GM19468 (cell line): ENCODE data around the gene TLE7.

Experiments used
- ATAC-seq: cut with Tn5 transposase; IDR thresholded peaks from one replicate; pipeline ENCODE4 v1.9.1; 2021; ENCODE audit warnings: mild to moderate bottlenecking, moderate library complexity, moderate number of reproducible peaks; ENCODE audit not compliant: unreplicated experiment; ENCODE audit errors: extremely low read depth

The TLE7 gene

DNA sequence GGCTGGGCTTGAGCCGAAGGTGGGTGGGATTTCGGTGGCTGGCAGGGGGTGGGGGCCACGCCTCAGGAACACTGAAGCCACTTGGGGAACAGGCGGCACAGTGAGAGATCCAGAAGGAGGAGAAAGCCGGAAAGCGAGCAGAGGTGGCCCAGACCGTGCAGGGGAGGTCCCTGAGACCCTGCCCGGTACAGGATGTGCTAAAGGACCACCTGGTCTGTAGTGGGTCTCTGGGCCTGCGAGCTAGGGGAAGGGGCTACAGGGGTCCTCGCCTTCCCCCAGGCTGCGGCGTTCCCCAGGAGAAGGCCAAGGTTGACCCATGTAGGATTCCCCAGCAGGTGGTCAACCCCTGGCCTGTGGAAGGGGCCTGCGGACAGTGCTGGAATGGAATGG lies at the start of gene TLE7:
Gene TLE7 (minus strand): TSS at position 4 of the 390 bp plus-strand sequence. CDS start 8,730 bp downstream, outside the sequence.
- ATAC-seq = no peak

DNA sequence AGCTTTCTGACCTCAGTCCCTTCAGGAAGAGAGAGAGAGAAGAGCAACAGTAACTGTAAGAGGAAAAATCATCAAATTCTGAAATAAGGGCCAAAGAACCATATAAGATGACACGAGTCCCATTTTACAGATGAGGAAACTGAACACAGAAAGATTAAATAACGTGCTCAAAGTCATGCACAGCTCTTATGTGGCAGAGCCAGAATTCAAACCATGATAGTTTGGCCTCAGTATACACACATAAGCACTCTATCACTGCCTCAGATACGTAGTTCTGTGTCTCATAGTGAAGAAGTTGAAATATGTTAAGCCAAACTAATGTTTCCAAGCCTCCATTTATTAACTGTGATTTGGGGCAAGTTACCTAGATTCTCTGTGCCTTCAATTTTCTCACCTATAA lies 49.2 kb upstream of the TLE7 start:
- ATAC-seq = no peak

DNA sequence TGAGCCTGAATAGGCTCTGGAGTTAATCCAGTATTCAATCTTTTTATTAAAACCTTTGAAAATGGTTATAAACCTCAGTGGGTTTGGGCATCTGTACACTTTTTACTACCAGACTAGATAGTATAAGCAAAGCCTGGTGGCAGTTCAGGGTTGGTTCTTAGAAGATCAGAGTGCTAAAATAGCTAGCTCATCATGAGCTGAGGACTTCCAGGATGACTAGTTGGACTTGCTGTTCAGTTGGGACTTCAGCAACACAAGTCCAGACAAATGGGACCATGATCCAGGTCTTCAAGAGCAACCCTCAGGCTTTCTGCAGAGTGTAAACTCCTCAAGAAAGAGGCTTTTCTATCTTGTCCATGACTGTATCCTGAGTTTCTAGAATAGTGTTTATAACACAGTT lies 48.5 kb upstream of the TLE7 start:
- no peak for ATAC-seq

DNA sequence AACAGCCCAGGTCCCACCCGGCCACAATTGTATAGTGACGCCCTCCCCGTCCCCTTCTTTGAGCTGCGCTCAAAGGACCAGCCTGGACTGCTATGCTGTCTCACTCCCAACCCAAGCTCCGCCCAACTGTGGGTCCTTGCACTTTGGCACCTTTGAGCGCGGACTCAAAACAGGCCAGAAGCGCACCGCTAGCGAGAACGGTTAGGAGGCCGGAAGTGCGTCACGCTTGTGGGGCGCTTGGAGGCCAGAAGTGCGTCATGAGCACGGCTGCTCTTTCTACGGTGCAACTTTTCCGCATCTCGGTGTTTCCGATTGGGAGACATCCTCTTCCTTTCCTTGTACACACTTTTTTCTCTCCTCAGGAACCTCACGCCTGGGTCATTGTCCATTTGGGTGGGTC lies 47.3 kb upstream of the TLE7 start, which contains the start of gene ZNF19:
Gene ZNF19 (minus strand): TSS at position 203 of the 400 bp plus-strand sequence. CDS start 7,210 bp downstream, outside the sequence.
- no peak for ATAC-seq

DNA sequence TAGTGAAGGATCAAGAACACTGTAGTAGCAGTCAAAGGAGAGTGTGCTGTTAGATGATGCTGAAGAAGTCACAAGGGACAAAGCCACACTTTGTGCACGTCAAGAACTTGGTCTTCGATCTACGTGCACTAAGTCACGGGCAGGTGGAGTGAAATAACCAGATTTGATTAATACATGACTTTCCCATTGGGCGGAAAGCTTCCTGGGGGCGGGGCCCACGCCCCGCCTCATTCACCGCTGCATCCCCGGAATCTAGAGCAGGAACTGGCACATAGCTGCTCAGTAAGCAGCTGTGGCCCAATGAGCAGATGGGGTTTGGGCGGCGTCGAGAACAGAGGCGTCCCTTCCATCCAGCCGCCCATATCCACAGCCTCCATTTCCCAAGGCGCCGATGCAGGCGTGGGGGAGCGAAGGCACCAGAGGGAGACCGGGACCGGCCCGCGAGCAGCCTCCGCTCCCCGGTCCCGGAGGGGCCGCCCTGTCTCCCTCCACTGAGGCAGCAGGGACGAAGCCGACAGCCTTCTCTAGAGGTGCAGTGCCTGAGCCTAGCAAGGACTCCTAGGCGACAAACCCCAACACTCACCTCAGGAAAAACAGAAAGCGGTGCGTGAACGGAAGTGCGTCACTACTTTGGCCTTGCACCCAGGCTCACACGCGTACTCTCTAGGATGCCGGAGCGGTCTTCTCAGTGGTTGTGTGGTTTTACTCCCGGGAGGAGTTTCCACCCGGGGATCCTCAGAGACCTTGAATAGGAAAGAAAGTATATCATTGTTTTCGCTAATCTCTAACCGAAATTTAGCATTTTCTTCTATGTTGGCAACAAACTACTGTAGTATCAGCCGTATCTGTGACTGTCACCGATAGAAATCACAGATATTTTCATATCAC lies 42.4 kb upstream of the TLE7 start:
- peak; percentile 66 for ATAC-seq

DNA sequence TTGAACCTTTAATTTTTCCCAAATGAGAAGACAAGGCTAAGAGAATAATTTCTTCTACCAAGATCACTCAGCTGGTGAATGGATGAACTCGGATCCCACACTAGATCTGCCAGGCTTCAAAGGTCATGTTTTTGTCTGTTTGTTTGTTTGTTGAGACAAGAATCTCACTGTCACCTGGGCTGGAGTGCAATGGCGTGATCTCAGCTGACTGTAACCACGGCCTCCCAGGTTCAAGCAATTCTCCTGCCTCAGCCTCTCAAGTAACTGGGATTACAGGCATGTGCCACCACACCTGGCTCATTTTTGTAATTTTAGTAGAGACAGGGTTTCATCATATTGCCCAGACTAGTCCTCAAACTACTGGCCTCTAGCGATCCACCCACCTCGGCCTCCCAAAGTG lies 40.7 kb upstream of the TLE7 start:
- ATAC-seq = no peak

DNA sequence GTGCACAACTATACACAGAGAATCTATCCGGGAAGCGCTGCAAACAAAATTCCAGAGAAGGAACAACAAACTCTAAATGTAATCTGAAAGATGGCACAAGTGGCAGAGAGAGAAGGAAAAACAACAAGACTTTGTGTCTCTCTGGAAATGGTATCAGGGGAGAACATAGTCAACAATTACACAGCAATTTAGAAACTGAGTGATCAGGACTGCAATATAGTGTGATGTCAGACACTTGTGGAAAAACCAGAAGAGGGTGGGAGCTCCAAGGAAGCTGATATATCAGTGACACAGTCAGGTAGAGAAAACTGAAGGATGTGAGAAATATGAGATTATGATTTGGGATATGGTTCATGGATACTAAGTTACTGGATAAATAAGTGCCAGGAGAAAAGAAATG lies 39.1 kb upstream of the TLE7 start:
- no peak for ATAC-seq

DNA sequence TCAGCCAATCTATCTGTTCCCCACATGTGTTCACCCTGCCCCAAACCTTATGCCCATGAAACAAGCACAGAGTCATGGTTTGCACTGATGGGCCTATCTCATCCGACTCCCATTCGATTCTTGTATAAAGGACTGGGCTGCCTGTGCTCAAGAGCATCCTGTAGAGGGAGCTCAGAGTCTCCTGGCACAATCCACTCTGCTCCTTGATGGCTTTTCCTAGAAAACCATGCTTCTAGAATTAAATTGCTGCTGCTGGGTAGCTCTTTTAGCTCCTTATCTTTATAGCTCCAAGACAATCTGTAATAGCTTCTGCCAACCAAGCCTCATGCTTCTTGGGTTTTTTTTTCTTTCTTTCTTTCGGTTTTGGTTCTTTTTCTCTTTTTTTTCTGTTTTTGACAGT lies 37.6 kb upstream of the TLE7 start:
- no peak for ATAC-seq

DNA sequence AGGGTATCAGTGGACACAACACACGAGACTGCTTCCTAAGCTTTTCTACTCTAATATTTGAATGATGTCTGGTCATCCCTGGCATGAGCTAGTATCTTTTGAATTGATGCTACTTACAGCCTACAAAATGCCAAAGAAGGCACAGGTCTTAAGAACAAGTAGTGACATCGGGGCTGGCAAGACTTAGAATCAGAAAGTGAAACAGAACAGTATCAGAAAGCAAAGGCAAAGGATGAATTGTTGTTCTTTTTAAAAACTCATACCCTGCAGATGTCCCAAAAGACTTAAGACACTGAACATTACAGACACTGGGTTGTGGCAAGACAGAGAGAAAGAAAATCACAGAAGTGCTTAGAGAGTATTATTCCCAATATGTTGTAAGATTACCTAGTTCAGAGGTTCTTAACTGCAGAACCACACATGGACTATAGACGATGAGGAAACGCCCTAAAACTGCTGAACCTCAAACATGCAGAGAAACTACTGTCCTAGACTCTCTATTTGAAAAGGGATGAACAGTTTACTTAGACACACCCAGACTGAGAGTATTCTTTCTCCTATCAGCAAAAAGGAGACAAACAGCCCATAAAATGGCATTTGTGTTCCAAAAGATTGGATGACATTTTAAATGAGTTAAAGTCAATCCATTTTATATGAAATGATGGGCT lies 34.7 kb upstream of the TLE7 start:
- ATAC-seq = no peak

DNA sequence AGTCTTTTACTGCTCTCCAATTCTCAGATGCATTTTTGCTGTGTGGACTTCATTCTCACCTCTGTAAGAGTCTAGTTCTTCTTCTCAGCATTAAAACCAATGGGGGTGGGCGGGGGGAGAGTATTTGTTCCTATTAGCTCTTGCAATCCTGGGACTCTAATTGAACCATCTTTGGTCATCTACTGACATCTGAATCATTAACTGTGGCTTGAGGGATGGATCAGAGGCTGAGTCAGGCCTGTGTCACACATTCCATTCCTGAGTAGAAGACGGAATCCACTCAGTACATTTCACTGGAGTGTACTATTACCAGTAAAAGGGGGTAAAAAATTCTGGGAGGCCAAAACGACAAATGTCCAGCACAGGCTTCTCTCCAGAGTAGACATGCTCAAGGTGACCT lies 33.0 kb upstream of the TLE7 start:
- no peak for ATAC-seq

DNA sequence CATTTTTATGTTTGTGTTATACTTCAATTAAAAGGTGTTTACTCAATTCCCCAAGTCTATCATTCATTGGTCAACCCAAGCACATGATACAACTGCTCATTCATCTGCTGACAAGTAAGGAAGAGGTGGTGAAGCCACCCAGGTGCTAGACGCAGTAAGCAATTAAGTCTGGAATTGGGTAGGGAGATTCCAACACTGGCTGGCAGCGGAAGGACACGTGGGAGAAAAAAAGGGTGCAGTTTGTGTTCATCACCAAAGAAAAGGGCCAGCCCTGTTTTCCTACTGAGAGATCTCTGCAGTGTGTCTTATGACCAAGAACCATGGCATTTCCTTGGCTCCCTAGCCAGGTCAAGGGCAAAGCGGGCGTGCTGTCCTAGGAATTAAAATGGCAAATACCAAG lies 32.0 kb upstream of the TLE7 start:
- no peak for ATAC-seq

DNA sequence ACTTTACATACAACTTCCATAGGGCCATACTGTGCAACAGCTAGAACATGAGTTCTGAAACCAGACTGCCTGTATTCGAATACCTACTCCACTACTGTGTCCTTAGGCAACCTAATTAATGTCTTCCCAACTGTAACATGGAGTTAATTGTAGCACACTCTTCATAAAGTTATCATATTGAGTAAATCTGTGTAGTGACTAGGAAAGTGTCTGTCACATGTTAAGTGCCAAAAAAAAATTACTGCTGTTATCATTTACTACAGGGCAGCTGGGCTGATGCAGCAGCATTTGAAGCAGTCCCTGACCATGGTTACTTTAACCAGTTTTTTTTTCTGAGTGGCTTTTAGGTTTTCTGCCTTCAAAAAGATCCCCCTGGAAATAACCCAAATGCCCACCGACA lies 31.1 kb upstream of the TLE7 start:
- ATAC-seq = no peak

DNA sequence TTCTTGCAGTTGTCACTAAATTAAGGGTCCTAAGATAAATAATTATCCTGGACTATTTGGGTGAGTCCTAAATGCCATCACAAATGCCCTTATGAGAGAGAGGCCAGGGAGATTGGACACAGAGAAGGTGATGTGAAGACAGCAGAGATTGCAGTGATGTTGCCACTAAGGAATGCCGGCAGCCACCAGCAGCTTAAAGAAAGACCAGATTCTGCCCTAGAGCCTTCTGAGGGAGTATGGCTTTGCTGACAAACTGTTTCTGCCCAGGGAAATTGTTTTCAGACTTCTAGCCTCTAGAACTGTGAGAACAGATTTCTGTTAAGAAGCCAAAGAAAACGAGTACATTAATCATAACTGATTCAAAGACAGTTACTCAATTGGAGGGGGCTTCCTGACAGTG lies 30.2 kb upstream of the TLE7 start:
- ATAC-seq = no peak

DNA sequence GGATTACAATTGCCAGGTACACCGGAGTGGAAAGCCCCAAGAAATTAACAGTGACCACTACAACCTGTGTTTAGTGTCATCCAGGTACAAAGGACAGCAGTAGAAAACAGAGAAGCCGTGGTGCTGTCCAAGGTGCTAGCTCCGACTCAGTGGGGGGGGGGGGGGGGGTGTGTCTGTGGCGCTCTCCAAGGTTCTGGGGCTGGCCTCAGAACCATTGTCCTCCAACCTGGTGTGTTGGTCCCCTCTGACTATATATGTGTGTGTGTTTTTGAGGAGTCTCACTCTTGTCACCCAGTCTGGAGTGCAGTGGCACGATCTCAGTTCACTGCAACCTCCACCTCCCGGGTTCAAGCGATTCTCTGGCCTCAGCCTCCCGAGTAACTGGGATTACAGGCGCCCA lies 26.0 kb upstream of the TLE7 start:
- ATAC-seq = no peak

DNA sequence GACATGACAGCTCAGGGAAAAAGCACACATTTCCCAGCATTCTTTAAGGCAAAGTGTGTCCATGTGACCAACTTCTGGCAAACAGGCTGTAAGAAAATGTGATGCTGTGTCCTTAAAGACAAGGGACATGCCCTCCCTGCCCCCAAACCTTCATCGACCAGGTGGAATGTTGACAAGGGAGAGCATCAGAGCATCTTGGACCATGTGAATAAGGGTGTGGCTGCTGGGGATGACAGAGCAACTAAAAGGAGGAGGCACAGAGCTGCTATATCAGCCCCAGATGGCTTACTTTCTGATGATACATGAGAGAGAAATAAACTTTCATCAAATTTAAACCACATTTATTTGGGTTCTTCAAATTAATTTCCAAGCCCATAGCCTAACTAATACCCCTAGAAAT lies 22.4 kb upstream of the TLE7 start:
- no peak for ATAC-seq

DNA sequence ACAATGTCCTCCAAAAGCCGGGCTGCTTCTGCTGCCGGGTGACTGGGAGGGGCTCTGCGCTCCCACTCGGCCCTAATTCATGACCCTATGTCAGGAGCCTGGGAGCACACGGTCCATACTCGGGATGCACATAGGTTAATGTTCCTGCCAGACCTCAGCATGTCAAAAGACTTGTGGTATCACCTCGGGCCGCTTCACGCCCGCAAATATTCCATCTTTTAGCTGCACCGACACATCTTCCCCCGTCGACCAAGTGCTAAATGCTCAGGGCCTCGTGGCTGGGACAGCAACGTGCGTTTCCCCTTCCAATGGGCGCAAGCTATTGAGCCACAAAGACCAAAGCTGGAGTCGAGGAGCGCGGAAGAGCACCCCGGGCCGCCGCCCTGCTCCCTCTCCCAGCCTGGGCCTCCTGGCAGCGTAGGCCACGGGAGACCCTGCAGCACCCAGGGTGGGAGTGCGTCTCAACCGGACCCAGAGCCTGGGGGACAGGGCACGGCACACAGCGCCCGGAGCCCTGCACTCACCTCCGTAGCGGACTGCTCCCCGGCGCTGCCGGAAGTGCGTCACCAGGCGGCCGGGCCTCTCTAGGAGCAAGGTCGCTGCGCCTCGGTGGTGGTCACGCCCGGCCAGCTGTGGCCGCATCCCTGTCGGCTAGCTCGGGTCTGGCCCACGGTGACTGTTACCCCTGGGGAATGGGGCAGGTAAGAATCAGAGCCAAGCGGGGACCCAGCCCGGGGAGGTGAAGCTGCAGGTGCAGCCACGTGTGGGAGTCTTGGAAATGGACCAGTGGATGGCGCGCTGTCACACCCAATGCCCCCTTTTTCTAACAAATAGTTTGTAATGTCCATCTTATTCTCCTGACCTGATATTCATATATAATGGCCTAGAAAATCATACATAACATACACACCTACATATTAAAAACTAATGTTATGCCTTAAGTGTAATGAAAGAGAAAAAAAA lies 20.1 kb upstream of the TLE7 start, which contains the start of gene ZNF23:
Gene ZNF23 (minus strand): TSS at position 562 of the 963 bp plus-strand sequence. CDS start 5,451 bp downstream, outside the sequence.
- peak; percentile 77 for ATAC-seq

DNA sequence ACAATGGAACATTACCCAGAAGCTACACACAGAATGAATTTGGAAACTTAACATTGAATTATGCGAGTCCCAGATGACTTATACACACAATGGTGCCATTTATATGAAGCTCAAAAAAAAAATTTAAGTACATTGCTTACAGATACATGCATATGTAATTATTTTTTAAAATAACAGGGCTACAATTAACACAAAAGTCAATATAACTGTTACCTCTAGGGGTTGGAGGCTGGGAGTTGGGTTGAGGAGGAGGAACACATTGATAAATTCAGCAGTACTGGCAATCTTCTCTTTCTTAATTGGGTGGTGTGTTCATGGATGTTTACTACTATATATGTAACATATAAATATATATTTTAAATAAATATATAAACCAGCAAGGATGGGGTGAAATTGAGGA lies 19.1 kb upstream of the TLE7 start:
- no peak for ATAC-seq

DNA sequence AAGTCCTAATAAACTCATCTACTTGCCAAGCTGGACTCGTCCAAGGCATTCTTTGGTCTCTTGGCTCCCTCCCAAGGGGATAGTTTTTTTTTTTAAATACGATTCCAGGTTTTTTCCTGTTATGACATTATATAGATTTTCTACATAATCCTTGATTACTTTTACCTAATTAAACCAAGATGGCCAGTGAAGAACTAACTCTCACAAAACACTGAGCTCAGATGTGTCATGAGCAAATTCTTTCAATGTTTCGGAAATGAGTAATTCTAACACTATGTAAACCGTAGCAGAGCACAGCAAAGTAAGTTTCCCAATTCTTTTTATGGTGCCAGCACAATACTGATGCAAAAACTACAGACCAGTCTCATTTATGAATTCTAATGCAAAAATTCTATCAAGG lies 18.4 kb upstream of the TLE7 start:
- ATAC-seq = no peak

DNA sequence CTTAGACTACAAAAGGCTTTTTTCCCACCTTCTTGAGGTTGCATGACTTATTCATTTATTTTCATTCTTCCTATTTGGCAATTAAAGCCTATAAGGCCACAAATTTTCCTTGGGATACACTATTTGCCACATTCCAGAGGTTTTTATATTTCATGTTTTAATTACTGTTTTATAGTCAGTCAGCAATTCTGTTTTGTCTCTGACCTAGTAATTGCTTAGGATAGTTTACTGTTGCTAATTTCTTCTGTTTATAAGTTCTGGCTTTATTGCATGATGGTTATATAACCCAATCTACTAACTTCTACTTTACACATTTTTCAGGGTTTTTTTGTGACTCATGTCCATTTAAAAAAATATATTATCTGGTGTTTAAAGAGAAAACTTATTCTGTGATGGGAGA lies 17.7 kb upstream of the TLE7 start:
- no peak for ATAC-seq

DNA sequence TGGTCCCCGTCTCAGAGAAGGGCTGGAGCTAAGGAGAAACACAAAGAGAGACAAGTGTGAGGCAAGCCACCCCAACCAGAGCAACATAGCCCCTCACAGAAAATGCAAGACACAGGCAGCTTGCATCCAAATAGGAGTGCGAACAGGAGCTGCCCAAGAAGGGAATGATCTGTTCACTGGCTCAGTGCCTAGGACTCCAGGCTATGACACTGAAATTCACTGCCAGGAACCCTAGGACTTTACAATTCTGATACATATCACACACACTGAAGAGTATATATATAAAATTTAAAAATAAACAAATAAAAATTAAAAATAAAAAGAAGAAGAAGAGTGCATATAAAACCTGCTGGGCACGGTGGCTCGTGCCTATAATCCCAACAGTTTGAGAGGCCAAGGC lies 14.9 kb upstream of the TLE7 start:
- no peak for ATAC-seq
